Measurements from ENCODE around the gene JOSD2.

JOSD2 gene

DNA sequence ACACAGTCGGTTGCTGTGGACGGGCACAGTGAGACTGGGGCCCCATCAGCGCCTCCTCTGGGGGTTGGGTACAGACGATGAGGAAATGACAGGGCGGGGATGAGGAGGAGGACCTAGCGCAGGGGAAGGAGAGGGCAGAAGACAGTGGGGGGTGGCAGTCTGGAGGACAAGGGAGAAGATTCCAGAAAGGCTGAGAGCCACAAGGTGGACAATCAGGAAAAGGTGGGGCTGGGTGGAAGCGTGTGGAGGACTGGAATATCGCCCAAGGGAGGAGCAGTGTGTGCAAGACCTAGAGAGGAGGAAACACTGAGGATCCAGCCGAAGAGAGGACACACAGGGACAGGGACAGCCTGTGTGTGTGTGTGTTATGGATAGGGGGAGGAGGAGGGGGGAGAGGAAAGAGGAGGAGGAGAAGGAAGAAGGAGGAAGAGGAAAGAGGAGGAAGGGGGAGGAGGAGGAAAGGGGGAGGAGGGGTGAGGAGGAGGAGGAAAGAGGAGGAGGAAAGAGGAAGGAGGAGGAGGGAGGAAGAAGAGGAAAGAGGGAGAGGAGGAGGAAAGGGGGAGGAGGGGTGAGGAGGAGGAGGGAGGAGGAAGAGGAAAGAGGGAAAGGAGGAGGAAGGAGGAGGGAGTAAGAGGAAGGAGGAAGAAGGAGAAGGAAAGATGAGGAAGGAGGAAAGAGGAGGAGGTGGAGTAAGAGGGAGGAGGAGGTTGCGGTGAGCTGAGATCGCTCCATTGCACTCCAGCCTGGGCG, 18.5 kb downstream of the JOSD2 start:
- no peak for DNase-seq

DNA sequence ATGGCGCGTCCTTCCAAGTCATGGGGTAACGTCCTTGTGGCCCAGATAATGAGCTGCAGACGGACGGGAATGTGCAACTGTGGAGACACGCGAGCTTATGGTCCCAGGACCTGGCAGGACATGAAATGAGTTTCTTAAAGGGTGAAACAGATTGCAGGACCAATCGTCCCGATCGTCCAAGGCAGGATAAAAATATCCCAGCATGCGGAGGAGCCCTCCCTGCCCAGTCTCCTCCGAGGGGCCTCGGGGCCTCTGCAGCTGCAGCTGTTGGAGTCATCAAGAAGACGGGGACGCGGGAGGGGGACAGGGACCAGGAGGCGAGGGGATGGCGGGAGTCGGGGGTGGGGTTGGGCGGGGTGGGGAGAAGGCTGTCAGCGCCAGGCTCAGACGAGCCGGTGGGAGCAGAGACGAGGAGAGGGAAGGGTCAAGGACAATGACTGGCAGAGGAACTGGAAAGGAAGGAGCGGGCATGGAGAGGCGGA, 20.0 kb downstream of the JOSD2 start:
- no peak for DNase-seq

DNA sequence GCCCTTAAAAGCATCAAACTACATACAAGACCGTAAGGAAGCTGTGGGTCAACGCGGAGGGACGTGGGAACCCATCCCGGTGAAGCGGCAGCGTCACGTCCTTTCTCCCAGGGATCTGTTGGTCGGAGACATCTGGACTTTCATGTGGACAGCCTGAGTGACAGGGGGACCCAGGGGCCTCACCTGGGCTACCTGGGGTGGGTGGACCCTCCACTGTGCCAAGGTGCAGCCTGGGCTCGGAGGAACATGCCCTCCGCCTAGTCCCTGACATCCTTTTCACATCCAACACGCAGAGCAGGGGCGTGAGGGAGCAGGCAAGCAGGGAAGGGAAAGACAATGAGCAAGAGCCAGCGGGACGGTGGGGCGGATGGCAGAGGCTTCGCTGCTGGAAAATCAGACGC, 20.6 kb downstream of the JOSD2 start:
- DNase-seq: no peak

DNA sequence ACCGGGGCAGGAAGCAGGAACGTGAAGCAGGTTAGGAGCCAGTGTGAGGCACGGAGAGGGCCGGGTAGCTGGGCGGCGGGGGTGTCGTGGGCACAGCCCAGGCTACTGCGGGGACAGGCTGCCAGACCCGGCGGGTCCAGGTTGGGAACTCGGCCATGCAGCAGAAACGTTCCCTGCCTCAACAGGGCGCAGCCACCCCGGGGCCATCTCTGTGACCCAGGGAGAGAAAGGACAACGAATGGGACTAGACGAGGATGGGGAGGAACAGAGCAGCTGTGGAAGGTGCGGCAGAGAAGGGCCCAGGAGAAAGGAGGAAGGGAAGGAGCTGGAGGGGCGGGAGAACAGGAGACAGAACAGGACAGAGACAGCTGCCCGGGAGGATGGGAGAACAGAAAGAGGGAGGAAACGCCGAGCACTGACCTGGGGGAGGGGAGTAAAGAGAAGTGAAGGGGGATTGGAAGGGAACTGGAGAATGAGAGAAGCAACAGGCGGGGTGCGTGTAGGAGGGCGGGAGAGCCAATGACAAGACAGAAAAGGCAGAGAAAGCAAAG, 21.5 kb downstream of the JOSD2 start:
- no peak for DNase-seq

DNA sequence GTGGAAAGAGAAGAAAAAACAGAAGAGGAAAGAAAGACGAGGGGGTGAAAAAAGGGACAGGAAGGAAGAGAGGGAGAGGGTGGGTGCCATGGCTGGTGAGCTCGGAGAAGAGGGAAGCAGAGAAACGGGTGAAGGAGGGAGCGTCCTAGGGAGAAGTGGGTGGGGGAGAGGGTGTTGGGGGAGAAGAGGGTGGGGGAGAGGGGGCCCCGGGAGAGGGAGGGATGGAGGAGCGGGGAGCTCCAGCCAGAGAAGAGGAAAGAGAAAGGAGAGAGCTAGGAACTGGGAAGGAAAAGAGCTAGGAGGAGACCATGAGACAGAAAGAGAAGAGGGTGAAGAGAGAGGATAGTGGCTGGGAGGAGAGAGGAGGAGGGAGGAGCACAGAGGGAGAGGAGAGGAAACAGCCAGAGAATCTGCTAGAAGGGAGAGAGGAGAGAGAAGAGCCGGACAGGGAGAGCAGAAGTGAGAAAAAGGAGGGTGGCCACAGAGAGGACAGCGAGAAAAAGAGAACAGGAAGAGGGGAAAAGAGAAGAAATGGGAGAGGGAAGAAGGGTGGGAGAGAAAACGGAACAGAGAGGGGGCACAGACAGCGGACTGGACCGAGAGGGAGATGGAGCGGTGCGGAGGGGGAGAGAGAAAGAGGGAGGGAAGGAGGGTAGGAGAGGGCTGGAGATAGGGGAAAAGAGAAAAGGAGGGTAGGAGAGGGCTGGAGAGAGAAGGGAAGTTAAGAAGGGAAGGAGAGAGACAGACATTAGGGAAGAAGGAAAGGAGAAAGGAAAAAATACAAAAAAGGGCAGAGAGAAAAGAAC, 22.4 kb downstream of the JOSD2 start:
- no peak for DNase-seq

DNA sequence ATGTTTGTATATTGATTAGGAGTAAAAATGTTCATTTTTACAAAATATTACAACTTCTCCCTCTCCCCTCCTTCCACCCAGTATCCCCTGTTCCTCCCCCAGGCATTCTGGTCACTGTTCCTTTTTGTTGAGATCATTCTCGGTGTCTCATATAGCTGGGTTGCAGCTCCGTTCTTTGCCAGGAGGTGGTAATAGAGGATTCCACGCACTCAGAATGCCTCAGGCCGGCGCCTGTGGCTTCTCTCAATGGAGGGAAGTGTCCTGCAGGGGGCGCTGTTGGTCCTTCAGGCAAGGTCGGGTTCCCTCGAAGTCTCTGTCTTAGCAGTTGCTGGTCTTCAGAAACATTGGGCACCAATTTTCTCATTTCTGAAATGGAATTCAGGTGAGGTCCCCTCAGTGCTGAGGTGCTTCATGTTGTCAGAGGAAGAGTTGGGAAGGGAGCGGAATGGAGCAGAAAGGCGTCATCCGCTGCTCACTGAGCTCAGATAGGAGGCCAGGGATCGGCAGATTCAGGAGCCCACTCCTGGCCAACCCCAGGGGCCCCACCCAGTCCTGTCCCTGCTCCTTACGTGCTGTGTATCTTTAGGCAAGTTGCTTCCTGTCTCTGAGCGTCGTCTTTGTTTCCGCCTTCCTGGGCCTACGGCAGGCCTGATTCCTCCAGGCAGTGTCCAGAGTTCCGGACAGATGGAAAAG, 24.0 kb downstream of the JOSD2 start:
- DNase-seq: no peak

DNA sequence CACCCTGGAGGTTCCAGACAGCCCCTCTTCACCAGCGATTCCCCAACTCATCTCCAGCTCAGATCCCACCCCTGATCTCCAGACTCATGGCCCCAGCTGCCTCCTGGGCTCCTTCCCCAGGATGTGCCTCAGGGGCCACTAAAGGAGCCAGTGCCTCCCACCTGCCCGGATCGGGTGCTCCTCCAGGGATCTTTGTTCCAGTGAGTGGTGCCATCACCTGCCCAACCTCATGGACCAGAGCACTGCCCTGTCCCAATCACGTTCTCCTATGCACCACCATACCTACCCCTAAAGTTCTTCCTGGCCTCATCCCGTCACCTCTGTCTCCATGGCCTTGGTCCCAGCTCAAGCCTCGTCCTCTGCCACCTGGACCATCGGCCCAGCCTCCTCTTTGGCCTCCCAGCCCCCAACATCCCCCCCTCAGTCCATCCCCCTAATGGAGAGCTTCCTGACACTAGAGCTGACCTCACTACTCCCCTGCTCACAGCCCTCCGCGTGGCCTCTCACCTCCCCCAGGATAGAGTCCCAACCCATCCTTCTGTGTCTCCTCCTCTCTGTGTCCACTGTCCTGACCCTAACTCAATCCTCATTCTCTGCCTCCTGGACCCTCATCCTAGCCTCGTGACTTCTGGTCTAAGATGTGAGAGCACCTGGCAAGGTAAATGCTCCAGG, 25.6 kb downstream of the JOSD2 start:
- no peak for DNase-seq

DNA sequence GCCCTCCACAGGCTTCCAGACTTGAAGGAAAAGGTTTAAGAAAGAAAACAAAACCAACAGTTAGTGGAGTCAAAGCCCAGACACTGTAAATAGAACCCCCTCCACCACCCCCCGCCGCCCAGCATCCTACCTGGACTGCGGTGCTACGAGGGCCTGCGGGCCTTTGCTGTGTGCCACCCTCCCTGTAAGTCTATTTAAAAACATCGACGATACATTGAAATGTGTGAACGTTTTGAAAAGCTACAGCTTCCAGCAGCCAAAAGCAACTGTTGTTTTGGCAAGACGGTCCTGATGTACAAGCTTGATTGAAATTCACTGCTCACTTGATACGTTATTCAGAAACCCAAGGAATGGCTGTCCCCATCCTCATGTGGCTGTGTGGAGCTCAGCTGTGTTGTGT, 28.1 kb downstream of the JOSD2 start:
- no peak for DNase-seq

DNA sequence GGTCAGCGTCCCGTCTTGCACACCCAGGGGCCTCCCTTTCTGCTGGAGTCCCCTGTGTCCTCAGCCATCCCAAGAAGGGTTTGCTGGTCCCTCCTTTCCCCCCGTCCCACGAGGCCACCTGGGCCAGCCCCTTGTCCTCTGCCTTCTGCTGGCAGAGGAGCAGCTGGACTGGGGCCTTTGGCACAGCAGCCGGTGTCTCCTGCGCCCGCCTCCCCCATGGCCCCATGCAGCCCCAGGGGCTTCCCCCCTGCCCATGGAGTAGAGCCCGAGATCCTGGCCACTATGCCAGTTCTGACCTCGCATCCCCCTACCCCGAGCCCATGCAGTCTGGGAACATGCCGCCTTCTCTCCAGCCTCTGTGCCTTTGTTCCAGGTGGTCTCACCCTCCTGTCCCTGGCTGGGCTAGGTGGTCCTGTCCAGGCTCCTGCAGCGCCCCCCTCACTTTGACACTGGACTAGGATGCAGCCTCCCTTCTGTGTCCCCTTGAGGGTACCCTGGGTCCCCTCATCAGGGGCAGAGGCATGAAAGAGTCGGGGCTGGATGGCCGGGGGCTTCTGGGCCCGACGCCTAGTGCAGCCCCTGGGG, 28.6 kb downstream of the JOSD2 start:
- DNase-seq: no peak

DNA sequence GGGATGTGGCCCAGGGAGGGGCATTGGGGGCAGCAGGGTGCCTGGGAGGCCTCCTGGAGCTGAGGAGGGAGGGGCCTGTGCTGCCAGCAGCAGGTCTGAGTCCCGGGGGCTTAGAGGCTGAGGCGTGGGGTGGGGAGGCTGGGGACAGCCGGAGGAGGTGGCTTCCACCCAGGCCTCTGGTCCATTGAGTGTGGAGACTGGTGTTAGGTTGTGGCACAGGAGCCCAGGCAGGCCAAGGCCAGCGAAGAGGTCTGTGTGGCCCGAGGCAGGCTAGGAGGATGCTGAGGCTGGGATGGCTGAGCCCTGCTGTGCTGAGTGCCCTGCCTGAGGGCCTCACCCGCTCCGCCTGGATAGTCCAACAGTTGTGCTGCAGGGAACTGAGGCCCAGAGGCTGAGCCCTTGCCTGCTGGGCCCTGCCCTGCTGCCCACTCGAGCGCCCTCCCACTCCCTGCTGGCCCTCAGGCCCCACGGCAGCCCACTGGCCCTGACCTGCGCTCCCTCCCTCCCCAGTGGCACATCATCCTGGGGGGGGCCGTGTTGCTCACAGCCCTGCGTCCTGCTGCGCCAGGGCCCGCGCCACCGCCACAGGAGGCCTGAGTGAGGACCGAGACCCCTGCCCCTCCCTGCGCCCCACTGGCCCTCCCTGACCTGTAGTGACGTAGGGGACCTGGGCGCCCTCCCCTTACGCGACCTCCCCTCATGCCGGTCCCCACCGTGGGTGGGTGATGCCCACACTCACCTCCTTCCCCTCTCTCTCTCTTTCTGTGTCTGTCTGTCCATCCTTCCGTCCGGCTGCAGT, 29.4 kb downstream of the JOSD2 start:
- DNase-seq: no peak

DNA sequence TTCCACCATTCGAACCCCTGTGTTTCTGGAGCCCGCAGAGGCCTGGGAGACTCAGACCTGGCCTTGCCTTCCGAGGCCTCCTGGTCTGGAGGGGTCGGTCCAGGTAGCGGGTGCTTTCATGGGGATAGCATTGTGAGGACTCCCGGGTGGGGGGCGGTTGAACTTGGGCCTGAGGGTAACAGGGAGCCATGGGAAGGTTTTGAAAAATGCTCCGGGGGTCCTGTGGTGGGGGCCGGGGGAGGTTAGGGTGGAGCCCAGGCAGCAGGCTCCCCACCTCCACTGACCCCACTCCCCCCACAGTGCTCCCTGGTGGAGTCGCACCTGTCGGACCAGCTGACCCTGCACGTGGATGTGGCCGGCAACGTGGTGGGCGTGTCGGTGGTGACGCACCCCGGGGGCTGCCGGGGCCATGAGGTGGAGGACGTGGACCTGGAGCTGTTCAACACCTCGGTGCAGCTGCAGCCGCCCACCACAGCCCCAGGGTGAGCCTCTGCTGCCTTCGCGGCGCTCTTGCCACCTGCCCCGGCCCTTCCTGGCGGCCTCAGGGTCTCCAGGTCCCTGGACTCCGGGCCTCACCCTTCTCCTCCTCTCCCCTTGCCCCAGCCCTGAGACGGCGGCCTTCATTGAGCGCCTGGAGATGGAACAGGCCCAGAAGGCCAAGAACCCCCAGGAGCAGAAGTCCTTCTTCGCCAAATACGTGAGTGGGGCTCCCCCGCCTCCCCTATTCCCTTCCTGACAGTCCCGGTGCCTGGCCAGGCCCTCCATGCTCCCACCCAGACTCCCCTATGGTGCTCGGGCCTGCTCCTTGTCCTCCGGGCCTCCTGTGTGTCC, 30.5 kb downstream of the JOSD2 start:
- DNase-seq: no peak

DNA sequence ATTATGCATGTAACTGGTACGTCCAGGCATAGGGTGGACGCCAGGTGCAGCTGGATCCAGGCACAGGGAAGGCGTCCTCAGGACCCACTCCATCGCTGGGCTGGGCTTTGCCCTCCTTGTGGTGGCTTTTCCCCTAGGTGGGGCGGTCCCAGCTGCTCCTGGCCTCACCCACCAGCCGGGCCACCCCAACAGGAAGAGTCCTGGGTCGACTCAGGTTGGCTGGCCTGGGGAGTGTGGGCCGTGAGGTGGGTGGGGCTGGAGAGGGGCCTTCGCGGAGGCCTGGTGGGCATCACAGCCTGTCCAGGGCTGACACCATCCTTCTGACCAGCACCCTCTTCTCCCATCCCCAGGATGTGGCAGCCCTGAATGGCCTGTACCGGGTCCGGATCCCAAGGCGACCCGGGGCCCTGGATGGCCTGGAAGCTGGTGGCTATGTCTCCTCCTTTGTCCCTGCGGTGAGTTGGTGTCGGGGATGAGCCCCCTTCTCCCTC, 31.2 kb downstream of the JOSD2 start:
- no peak for DNase-seq

DNA sequence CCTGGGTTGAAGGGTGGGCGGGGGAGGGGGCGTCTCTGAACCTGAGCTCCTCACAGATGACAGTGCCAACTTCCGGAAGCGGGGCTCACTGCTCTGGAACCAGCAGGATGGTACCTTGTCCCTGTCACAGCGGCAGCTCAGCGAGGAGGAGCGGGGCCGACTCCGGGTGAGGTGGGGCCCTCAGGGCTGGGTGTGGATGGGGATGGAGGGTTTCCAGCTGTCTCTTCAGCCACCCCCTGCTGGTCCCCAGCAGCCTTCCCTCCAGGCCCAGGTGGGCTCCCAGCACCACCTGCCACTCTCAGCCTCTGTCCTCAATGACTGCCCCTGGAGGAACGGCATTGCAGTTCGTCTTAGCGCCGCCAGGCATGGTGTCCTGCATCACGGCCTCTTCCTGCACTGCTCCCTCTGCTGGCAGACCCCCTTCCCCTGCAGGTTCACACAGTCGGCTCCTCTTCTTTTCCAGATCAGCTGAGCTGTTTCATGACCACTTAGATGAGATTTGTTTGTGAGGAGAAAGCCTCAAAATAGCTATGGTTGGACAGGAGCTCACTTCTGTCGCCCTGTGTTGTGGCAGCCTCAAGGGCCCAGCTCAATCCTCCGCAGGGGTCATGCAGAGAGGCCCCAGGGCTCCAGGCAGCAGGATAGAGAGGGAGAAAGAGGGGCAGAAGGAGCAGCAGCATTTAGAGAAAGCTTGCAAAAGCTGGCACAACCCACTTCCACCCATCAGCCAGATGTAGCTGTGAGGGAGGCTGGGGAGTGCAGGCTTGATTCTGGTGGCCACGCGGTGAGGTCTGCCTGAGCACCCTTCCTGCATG, 31.9 kb downstream of the JOSD2 start:
- DNase-seq: no peak

DNA sequence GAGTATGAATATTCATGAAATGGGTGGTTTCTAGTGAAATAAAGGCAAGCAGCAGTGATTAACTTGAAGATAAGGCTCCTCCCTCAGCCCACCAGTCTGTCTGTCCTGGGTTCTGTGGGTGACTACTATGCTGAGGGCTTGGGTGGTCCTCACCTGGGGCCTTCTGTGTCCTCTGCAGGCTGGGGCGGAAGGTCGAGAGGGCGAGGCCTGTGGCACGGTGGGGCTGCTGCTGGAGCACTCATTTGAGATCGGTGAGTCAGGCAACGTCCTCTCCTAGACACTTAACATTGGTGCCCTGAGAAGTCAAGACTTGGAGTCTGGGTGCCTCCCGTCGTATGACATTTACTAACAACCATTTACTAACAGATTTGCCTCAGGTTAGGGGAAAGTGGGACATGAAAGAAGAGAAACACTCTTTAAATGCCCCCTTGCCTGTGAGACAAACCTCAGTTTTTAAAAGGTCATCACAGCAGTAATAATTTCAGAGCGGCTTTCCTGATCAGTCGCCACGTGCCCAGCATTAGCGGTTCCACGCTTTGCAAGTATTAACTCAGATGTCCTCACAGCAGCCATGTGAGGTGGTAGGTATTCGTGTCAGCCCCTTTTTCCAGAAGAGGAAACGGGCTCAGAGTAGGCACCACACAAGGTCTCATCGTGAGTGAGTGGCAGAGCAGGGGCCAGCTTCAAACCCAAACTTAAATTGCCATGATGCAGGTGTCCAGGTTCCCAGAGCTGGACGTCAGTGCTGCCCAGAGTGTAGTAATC, 33.1 kb downstream of the JOSD2 start:
- no peak for DNase-seq

DNA sequence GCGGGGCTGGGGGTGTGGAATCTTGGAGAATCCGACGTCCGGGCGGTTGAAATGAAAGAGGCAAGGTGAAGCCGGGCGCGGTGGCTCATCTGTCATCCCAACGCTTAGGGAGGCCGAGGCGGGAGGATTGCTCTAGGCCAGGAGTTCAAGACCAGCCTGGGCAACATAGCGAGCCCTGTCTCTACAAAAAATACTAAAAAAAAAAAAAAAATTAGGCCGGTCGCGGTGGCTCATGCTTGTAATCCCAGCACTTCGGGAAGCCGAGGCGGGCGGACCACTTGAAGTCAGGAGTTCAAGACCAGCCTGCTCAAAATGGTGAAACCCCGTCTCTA, 34.1 kb downstream of the JOSD2 start:
- no peak for DNase-seq

DNA sequence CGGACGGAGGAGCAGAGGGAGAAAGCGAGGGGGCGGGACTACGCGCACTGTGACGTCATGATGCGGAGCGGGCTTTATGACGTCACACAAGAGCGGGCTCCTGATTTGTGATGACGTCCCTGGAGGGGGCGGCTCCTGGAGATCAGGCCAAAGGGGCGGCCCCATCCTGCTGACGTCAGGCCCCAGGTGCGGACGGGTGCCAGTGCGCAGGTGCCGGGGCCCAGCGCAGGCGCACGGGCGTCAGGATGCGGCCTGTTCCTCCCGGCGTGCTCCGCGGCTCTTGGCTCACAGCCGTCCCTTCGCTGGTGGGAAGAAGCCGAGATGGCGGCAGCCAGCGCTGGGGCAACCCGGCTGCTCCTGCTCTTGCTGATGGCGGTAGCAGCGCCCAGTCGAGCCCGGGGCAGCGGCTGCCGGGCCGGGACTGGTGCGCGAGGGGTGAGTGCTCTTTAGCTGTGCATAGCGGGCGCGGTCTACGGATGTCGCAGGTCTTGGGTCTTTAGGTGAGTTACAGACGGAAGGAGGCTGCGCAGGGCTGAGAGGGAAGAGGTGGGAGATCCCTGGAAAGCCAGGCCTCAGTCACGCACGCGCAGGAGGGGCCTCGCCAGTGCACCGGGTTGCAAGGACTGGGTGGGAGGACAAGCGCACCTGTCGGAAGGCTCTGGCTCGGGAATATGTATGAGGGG, 34.6 kb downstream of the JOSD2 start, which contains the start of the genes EMC10 and GARIN5A:
TSS of gene EMC10 (plus strand) at position 284 of the 683 bp plus-strand sequence. CDS start at position 322, 38 bp downstream.
TSS of gene GARIN5A (minus strand) at position 625 of the 683 bp plus-strand sequence. CDS start at position 165, 460 bp downstream.
- peak; percentile 91 for DNase-seq

DNA sequence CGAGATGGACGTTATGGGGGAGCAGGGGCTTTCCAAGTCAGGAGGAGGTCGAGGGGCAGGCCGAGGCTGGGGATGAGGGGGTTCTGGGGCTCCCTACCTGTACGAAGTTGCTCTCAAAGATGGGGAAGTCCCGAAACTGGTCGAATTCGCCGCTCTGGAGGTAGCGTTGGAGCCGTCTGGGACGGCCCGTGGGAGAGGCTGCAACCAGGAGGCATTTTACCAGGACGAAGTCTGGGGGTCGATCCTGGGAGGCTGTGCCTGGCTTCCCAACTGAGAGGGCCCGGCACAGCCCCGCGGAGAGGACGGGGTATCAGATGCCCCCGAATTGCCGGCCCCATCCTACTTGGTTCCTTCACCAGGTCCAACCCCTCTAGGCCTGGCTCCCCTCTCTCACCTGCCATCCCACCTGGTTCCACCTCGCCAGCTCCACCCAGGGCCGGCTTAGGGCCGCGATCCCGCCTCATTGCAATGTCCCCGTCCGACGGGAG, 35.2 kb downstream of the JOSD2 start:
- DNase-seq: no peak

DNA sequence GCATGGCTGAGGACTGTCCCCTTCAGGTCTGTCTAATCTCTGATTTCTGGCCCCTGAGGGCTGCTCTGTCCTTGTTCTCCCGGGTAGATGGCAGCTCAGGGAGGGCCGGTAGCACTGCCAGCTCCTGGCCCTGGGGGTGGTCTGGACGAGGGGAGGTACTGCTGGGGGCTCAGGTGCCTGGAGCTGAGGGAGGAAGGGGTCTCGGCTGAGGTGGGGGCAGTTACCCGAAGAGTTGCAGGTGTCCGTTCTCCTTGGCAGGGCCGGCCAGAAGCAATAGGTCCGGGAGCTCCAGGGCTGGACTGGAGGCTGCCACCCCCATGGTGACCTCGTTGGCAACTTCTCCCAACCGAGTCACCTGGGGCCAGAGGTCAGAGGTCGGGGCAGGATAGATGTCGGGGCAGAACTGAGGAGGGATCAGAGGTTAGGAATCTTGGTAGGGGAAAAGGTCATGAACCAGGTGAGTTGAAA, 35.9 kb downstream of the JOSD2 start:
- DNase-seq: no peak

Data from T1000 (cell line).